A549 (cell line): ENCODE measurements around the gene PRSS57. TPM values are rescaled to one million over a fixed set of nuclear protein-coding genes. Genes with fewer than 3 reads are reported as not detected.
"Not testable (repeated sequence)": the region's sequence is repeated elsewhere in the genome, so short reads cannot be mapped to it uniquely, and the experiment has no call there.

Experiments
- ATAC-seq, 2 experiments: fragments of 200-7000 bp in 1 of 2; fragments of >200 bp in 1 of 2; cut with Nextera tagmentation in 1 of 2; cut with Tn5 transposase in 1 of 2; 3 replicates each; pipeline versions ENCODE4 v1.8.0 to v1.9.1; 2018 to 2020; ENCODE audit warnings: mild to moderate bottlenecking in 1 of 2, moderate library complexity in 1 of 2
- CTCF ChIA-PET: fragments of 300-600 bp; sonication (Branson Sonifier 250); formaldehyde crosslinking; extraction: SDS; loops from one replicate; lab custom pipeline; 2021; ENCODE audit warnings: antibody characterized with exemption, inconsistent platforms; lab: Yijun Ruan, JAX
- POLR2A ChIA-PET: fragments of 350-600 bp; formaldehyde crosslinking; extraction: SDS; loops from one replicate; lab custom pipeline; 2021; ENCODE audit warnings: antibody characterized with exemption, inconsistent platforms; lab: Yijun Ruan, JAX
- DNase-seq, 2 experiments: peaks; one replicate each; pipeline versions ENCODE4 v3.0.0 to v3.0.0-alpha.2; 2011 to 2016; ENCODE audit warnings: low read depth in 1 of 2, low spot score in 1 of 2
- FAIRE-seq: peaks from 2 replicates; lab custom pipeline; 2011; peaks lifted over from hg19 to GRCh38; lab: Jason Lieb, UNC
- H3K27ac ChIP-seq, 2 experiments: fragments of >200 bp; sonication (Bioruptor Twin); formaldehyde crosslinking; 3 replicates each; pipeline ENCODE4 v1.5.1; 2016 to 2017
- H3K4me1 ChIP-seq: fragments of >200 bp; sonication (Bioruptor Twin); formaldehyde crosslinking; 3 replicates; pipeline ENCODE4 v1.6.1; 2016
- H3K4me2 ChIP-seq: fragments of >200 bp; sonication (Bioruptor Twin); formaldehyde crosslinking; 3 replicates; pipeline ENCODE4 v1.6.1; 2016
- H3K4me3 ChIP-seq: fragments of >200 bp; sonication (Bioruptor Twin); formaldehyde crosslinking; 3 replicates; pipeline ENCODE4 v1.5.1; 2016
- H3K9me3 ChIP-seq: fragments of >200 bp; sonication (Bioruptor Twin); formaldehyde crosslinking; 3 replicates; pipeline ENCODE4 v1.6.1; 2016
- CEBPB ChIP-seq, 2 experiments: fragments of >200 bp in 1 of 2; sonication (Bioruptor Twin) in 1 of 2; formaldehyde crosslinking in 1 of 2; IDR thresholded peaks; 2 replicates each; pipeline ENCODE4 v1.6.1; 2012 to 2016
- CHD4 ChIP-seq: fragments of 200-600 bp; sonication (generic); IDR thresholded peaks from 2 replicates; pipeline ENCODE4 v1.6.1; 2016; ENCODE audit warnings: antibody characterized with exemption, mild to moderate bottlenecking, borderline replicate concordance
- EHF ChIP-seq: fragments of 250-450 bp; sonication (Bioruptor Pico); IDR thresholded peaks from 2 replicates; pipeline ENCODE4 v1.5.0; 2020; ENCODE audit warnings: mild to moderate bottlenecking
- GATA3 ChIP-seq: IDR thresholded peaks from 2 replicates; pipeline ENCODE4 v1.6.1; 2012; ENCODE audit warnings: borderline replicate concordance
- HDAC2 ChIP-seq: fragments of 200-600 bp; sonication (generic); IDR thresholded peaks from 2 replicates; pipeline ENCODE4 v1.6.1; 2016
- HEYL ChIP-seq: fragments of 250-450 bp; sonication (Bioruptor Pico); IDR thresholded peaks from 2 replicates; pipeline ENCODE4 v1.8.0; 2021; ENCODE audit warnings: mild to moderate bottlenecking, moderate library complexity
- JUN ChIP-seq, 2 experiments: fragments of >200 bp; sonication (Bioruptor Twin); formaldehyde crosslinking; IDR thresholded peaks; 2 replicates in 1 of 2; 3 replicates in 1 of 2; pipeline ENCODE4 v1.6.1; 2016 to 2017
- JUNB ChIP-seq: fragments of >200 bp; sonication (Bioruptor Twin); formaldehyde crosslinking; IDR thresholded peaks from 2 replicates; pipeline ENCODE4 v1.6.1; 2016
- KDM1A ChIP-seq: fragments of 200-600 bp; sonication (generic); IDR thresholded peaks from 2 replicates; pipeline ENCODE4 v1.6.1; 2016; ENCODE audit warnings: low read depth, mild to moderate bottlenecking
- MAFK ChIP-seq: fragments of 450-650 bp; IDR thresholded peaks from 2 replicates; pipeline ENCODE4 v1.6.1; 2014; ENCODE audit not compliant: partially characterized antibody
- MYC ChIP-seq: IDR thresholded peaks from 2 replicates; pipeline ENCODE4 v1.6.1; 2012; ENCODE audit warnings: mild to moderate bottlenecking, inconsistent platforms, low read length, improper control_type of control experiment, borderline replicate concordance
- NR3C1 ChIP-seq: fragments of >200 bp; sonication (Bioruptor Twin); formaldehyde crosslinking; IDR thresholded peaks from 3 replicates; pipeline ENCODE4 v1.6.1; 2017
- POLR2A ChIP-seq: IDR thresholded peaks from 2 replicates; pipeline ENCODE4 v1.6.1; 2012; ENCODE audit warnings: mild to moderate bottlenecking, low read length
- RAD21 ChIP-seq, 2 experiments: fragments of >200 bp in 1 of 2; sonication (Bioruptor Twin) in 1 of 2; formaldehyde crosslinking in 1 of 2; IDR thresholded peaks in 1 of 2; conservative IDR thresholded peaks in 1 of 2; 2 replicates in 1 of 2; 3 replicates in 1 of 2; pipeline ENCODE4 v1.6.1; 2012 to 2018; ENCODE audit warnings: inconsistent platforms in 1 of 2
- RFX5 ChIP-seq: fragments of 450-650 bp; IDR thresholded peaks from 2 replicates; pipeline ENCODE4 v1.7.1; 2014; ENCODE audit warnings: antibody characterized with exemption, mild to moderate bottlenecking, moderate library complexity
- SMC3 ChIP-seq: fragments of >200 bp; sonication (Bioruptor Twin); formaldehyde crosslinking; IDR thresholded peaks from 3 replicates; pipeline ENCODE4 v1.6.1; 2018; ENCODE audit warnings: inconsistent platforms
- SREBF2 ChIP-seq: fragments of 450-650 bp; IDR thresholded peaks from 2 replicates; pipeline ENCODE4 v1.6.1; 2014; ENCODE audit warnings: mild to moderate bottlenecking, moderate library complexity
- WGBS: methylation state at CpG from one replicate; pipeline ENCODE4 v1.1.6; 2017; ENCODE audit errors: missing lambda C conversion rate; 5-methylcytosine and 5-hydroxymethylcytosine counted together
- polyA plus RNA-seq, 4 experiments: library from polyadenylated mRNA; depleted of rRNA in 3 of 4; stranded (reverse); fragments of >200 nt; fragmentation: RNase III in 1 of 4; extraction: RNeasy Plus Mini Kit Qiagen cat#74134 plus additional on column Dnase treatment in 1 of 4; gene quantifications; 2 replicates in 3 of 4; 3 replicates in 1 of 4; pipeline ENCODE4 v1.2.3, GENCODE V29; 2011 to 2017
- TF ChIP-seq, protein P1 (sequence below): fragments of >200 bp; sonication (Bioruptor Twin); formaldehyde crosslinking; IDR thresholded peaks from 3 replicates; pipeline ENCODE4 v1.6.1; 2016
- TF ChIP-seq, protein P2 (sequence below): IDR thresholded peaks from 2 replicates; pipeline ENCODE4 v1.6.1; 2012
- TF ChIP-seq, protein P3 (sequence below): fragments of 250-450 bp; sonication (Bioruptor Pico); IDR thresholded peaks from 2 replicates; pipeline ENCODE4 v1.5.0; 2021; ENCODE audit warnings: mild to moderate bottlenecking, moderate library complexity, borderline replicate concordance
- TF ChIP-seq, protein P4 (sequence below): IDR thresholded peaks from 2 replicates; pipeline ENCODE4 v1.6.1; 2012; ENCODE audit warnings: low read depth, borderline replicate concordance
- TF ChIP-seq, protein P5 (sequence below): fragments of >200 bp; sonication (Bioruptor Twin); formaldehyde crosslinking; IDR thresholded peaks from 3 replicates; pipeline ENCODE4 v1.5.1; 2016

PRSS57 gene
- polyA plus RNA-seq, 2 of the 4 experiments (the other 2 are of a cell fraction) = 0.10 TPM; not detected in 1

DNA sequence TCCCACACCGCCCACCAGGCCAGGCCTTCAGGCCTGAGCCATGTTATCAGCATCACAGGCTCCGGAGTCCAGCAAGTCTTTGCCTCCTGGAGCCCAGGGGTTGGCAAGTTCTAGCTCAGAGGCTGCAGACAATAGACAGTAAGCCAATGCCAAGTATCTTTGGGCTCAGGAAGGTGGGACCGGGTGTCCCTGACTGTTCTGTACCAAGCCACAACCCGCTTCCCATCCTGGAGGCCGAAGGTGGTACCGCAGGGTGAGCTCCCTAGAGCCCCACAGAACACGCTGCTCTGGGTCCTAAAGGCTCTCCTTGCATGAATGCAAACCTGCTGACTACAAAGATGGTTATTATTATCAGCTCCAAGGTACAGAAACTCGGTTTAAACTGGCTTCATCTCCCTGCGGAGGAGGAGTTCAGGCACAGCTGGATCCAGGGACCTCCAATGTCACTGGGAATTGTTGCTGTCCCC, 24.6 kb downstream of the PRSS57 start:
- Histone ChIP-seq H3K4me3 (no peak overlapping the region), H3K4me1 (peaks cover 6% of the 10 kb centered on the region), H3K4me2 (no peak overlapping the region), H3K27ac (no peak overlapping the region), H3K9me3 (no peaks in the 10 kb centered on the region)
- WGBS = 67% methylated on average over 2 of the region's 9 CpGs
- ChIA-PET POLR2A (no interaction called here), CTCF (interaction anchor here (0.6 to 1.7 kb wide), 3 partner anchors 9 to 64 kb away, joined by 4 to 6 read pairs (median 4); no protein-coding TSS in a partner anchor)
- no peak for TF ChIP-seq RFX5
- TF ChIP-seq NR3C1 = no peak
- no peak for TF ChIP-seq CHD4
- TF ChIP-seq HEYL (CRISPR knock-in tag) = no peak
- ATAC-seq = peak; percentile 72 to 79
- FAIRE-seq = no peak
- peak; percentile 22 to 55 for DNase-seq

DNA sequence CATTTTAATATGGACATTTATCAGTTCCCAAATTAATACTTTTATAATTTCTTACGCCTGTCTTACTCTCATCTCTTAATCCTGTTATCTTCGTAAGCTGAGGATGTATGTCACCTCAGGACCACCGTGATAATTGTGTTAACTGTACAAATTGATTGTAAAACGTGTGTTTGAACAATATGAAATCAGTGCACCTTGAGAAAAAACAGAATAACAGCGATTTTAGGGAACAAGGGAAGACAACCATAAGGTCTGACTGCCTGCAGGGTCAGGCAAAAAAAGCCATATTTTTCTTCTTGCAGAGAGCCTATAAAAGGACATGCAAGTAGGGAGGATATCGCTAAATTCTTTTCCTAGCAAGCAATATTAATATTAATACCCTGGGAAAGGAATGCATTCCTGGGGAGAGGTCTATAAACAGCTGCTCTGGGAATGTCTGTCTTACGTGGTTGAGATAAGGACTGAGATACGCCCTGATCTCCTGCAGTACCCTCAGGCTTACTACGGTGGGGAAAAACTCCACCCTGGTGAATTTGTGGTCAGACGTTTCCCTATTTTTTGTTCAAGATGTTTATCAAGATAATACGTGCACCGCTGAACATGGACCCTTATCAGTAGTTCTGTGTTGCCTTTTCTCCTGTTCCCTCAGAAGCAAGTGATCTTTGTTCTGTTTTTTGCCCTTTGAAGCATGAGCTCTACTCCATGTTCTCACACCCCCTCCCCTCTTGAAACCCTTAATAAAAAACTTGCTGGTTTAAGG, 26.4 kb downstream of the PRSS57 start:
- FAIRE-seq, H3K9me3 ChIP-seq, H3K4me3 ChIP-seq, H3K4me2 ChIP-seq, H3K27ac ChIP-seq, ATAC-seq, POLR2A ChIA-PET: not testable (repeated sequence)
- TF ChIP-seq GATA3 = peak; percentile 12; the same call in 1 of the 2 replicates
- peak in 1 of 2 experiments; percentile 44 for DNase-seq
- 48% methylated on average over 12 of the region's 12 CpGs for WGBS
- peaks cover 13% of the 10 kb centered on the region; the same call in 1 of the 3 replicates for H3K4me1 ChIP-seq
- CTCF ChIA-PET = interaction anchor here (0.8 to 1.3 kb wide), 3 partner anchors 11 to 65 kb away, joined by 3 to 5 read pairs (median 5); no protein-coding TSS in a partner anchor

DNA sequence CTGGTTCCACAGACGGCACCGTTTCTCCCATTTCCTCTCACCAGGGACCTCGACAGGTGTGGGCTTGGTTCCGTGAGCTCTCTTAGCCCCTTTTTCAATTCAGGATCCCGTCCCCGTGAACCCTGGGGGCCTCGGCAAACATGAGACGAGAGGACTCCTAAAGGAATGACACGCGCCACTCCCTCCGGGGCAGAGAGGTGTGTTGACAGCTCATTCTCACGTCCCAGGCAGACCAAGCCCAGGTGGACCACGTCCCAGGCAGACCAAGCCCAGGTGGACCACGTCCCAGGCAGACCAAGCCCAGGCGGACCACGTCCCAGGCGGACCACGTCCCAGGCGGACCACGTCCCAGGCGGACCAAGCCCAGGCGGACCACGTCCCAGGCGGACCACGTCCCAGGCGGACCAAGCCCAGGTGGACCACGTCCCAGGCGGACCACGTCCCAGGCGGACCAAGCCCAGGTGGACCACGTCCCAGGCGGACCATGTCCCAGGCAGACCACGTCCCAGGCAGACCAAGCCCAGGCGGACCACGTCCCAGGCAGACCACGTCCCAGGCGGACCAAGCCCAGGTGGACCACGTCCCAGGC, 28.2 kb downstream of the PRSS57 start:
- POLR2A ChIA-PET, H3K27ac ChIP-seq, H3K4me2 ChIP-seq, ATAC-seq, H3K9me3 ChIP-seq, FAIRE-seq, H3K4me3 ChIP-seq, DNase-seq: not testable (repeated sequence)
- WGBS = 90% methylated on average over 6 of the region's 38 CpGs
- H3K4me1 ChIP-seq = peaks cover 17% of the 10 kb centered on the region; the same call in 1 of the 3 replicates
- CTCF ChIA-PET = interaction anchor here (0.9 to 1.3 kb wide), 2 partner anchors 8 to 67 kb away, joined by 3 to 6 read pairs; no protein-coding TSS in a partner anchor

DNA sequence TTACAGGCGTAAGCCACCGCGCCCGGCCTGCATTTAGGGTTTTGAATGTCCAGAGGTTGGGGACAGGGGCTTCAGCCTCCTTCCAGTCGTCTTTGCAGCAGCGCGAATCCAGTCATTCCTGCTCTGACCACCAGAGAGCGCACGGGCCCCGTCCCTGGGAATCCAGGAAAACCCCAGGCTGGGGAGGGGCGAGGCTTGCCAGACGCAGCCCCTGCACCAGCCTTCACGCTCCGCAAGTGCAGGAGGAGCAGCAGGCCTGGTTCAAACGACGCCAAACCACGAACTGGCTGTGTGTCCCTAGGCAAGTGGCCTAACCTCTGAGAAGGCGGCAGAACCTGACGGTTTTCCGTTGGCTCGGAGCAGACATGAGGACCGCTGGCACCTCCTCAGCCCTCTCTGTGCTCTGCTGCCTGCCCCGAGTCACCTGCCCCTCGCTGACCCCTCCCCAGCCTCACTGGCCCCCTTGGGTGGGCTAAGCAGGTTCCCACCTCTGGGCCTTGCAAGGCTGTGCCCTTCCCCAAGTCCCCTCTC, 30.3 kb downstream of the PRSS57 start:
- Histone ChIP-seq H3K9me3 (no peaks in the 10 kb centered on the region), H3K4me1 (peaks cover 24% of the 10 kb centered on the region; the same call in 2 of the 3 replicates)
- TF ChIP-seq, protein P1, sequence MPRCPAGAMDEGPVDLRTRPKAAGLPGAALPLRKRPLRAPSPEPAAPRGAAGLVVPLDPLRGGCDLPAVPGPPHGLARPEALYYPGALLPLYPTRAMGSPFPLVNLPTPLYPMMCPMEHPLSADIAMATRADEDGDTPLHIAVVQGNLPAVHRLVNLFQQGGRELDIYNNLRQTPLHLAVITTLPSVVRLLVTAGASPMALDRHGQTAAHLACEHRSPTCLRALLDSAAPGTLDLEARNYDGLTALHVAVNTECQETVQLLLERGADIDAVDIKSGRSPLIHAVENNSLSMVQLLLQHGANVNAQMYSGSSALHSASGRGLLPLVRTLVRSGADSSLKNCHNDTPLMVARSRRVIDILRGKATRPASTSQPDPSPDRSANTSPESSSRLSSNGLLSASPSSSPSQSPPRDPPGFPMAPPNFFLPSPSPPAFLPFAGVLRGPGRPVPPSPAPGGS = no peak
- TF ChIP-seq, protein P2, sequence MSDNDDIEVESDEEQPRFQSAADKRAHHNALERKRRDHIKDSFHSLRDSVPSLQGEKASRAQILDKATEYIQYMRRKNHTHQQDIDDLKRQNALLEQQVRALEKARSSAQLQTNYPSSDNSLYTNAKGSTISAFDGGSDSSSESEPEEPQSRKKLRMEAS = peak; percentile 66
- no peak for TF ChIP-seq POLR2A
- TF ChIP-seq CEBPB (IDR thresholded peaks at IDR 0.05) = no peak
- no peak for TF ChIP-seq JUN (IDR thresholded peaks at IDR 0.05)
- TF ChIP-seq HDAC2 = no peak
- TF ChIP-seq, protein P3, sequence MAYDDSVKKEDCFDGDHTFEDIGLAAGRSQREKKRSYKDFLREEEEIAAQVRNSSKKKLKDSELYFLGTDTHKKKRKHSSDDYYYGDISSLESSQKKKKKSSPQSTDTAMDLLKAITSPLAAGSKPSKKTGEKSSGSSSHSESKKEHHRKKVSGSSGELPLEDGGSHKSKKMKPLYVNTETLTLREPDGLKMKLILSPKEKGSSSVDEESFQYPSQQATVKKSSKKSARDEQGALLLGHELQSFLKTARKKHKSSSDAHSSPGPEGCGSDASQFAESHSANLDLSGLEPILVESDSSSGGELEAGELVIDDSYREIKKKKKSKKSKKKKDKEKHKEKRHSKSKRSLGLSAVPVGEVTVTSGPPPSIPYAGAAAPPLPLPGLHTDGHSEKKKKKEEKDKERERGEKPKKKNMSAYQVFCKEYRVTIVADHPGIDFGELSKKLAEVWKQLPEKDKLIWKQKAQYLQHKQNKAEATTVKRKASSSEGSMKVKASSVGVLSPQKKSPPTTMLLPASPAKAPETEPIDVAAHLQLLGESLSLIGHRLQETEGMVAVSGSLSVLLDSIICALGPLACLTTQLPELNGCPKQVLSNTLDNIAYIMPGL = no peak
- peak; percentile 87 to 90 for TF ChIP-seq RAD21 (conservative IDR thresholded peaks at IDR 0.05 in 1 of 2, IDR thresholded peaks at IDR 0.05 in 1 of 2)
- no peak for TF ChIP-seq SREBF2
- TF ChIP-seq MYC = no peak
- TF ChIP-seq EHF (CRISPR knock-in tag) = no peak
- no peak for TF ChIP-seq JUNB
- TF ChIP-seq, protein P4, sequence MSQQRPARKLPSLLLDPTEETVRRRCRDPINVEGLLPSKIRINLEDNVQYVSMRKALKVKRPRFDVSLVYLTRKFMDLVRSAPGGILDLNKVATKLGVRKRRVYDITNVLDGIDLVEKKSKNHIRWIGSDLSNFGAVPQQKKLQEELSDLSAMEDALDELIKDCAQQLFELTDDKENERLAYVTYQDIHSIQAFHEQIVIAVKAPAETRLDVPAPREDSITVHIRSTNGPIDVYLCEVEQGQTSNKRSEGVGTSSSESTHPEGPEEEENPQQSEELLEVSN = 0 out of 2 replicates have a peak, but pooled peaks have one; percentile 15
- TF ChIP-seq, protein P5, sequence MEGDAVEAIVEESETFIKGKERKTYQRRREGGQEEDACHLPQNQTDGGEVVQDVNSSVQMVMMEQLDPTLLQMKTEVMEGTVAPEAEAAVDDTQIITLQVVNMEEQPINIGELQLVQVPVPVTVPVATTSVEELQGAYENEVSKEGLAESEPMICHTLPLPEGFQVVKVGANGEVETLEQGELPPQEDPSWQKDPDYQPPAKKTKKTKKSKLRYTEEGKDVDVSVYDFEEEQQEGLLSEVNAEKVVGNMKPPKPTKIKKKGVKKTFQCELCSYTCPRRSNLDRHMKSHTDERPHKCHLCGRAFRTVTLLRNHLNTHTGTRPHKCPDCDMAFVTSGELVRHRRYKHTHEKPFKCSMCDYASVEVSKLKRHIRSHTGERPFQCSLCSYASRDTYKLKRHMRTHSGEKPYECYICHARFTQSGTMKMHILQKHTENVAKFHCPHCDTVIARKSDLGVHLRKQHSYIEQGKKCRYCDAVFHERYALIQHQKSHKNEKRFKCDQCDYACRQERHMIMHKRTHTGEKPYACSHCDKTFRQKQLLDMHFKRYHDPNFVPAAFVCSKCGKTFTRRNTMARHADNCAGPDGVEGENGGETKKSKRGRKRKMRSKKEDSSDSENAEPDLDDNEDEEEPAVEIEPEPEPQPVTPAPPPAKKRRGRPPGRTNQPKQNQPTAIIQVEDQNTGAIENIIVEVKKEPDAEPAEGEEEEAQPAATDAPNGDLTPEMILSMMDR = peak; percentile 77
- no peak for TF ChIP-seq KDM1A
- TF ChIP-seq GATA3 = no peak
- peak; percentile 86 for TF ChIP-seq SMC3
- no peak for TF ChIP-seq MAFK
- TF ChIP-seq, all 56 proteins: peak for 5
- peak; percentile 69 to 74 for ATAC-seq
- Histone ChIP-seq H3K27ac (peak overlapping the region; percentile 76 to 99), H3K4me2 (peak overlapping the region; percentile 96), H3K4me3 (no peak overlapping the region)
- no peak for FAIRE-seq
- peak; percentile 81 to 86 for DNase-seq
- WGBS = 8% methylated on average over 2 of the region's 24 CpGs
- CTCF ChIA-PET = interaction anchor here (0.6 to 1.4 kb wide), 7 partner anchors 10 to 76 kb away, joined by 3 to 4 read pairs (median 3); no protein-coding TSS in a partner anchor
- POLR2A ChIA-PET = interaction anchor here (0.6 kb wide), 1 partner anchor 328 kb away, joined by 3 read pairs; no protein-coding TSS in a partner anchor
